B cell (primary cell): ENCODE measurements around the gene PDE6B.

Source experiments
- CTCF ChIP-seq: fragments of 200-600 bp; IDR thresholded peaks from one replicate; pipeline ENCODE4 v1.8.0; 2022; ENCODE audit warnings: antibody characterized with exemption, mild to moderate bottlenecking
- EZH2 ChIP-seq: IDR thresholded peaks from 2 replicates; pipeline ENCODE4 v1.6.1; 2012; ENCODE audit warnings: borderline replicate concordance, low read depth, mild to moderate bottlenecking, moderate library complexity, low read length; ENCODE audit not compliant: insufficient read depth, poor library complexity, severe bottlenecking

GRCh38 chr4:620851-621261 is 4.5 kb upstream of the PDE6B start:
- TF ChIP-seq CTCF: no peak
- no peak for TF ChIP-seq EZH2
